GM21390 (cell line): Measurements from ENCODE around the gene TNNT3.

Source experiments
- ATAC-seq: cut with Tn5 transposase; IDR thresholded peaks from one replicate; pipeline ENCODE4 v1.9.1; 2021; ENCODE audit not compliant: unreplicated experiment

Gene TNNT3

GRCh38 chr11:1921574-1922141, 2.2 kb downstream of the TNNT3 start:
- no peak for ATAC-seq

DNA sequence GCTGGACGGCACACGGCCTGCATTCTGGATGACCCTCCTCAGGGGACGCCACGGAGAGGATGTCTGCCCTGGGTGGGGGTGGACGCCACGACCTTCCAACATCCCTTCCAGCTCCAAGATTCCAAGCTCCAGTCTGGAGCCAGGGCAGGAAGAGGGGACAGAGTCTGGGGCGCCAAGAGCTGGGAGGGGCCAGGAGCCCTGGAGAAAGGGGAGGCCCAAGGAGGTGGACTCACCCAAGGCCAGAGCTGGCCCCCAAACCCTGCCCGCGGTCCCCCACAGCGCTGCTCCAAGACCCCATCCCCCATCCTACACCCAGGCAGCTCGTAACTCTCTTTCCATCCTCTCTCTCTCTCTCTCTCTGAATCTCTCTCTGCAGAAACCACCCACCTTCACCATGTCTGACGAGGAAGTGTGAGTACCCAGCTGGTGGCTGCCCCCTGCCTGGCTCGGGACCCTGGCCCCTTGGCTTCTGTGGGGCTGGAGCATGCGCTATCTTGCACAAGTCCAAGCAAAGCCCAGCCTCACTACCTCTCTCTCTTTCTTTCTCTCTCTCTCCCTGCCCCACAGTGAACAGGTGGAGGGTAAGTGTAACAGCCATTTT, 3.1 kb downstream of the TNNT3 start:
- no peak for ATAC-seq

DNA sequence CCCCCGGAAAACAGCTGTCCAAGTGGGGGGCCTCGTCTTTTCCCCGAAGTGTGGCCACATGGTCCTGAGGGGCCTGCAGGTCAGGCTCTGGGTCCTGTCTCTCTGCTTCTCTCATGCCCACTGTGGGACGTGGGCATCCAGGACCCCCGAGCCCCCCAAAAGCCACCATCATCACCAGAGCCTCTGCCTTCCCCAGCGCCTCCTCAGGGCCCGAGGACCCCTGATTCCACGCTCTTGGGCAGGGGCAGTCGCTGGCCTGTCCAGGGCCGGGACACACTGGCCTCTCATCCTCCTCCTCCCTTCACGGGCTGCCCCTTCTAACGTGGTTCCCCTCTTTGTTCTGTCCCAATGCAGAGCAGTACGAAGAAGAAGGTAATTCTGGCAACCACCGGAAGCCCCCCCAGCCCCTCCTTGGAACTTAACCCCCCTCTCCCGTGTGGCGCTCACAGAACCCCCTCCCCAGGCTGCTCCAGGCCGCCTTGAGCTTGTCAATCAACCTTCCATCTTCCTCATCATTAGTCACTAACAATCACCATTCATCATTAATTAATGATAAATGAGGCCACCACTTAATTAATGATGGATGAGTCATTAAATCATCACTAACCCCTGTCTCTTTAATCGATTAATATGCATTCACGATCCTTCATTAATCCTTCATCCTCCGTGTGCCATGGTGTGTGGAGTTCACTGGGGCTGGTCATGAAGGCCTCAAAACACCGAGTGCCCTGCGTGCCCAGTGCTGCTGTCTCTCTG, 3.9 kb downstream of the TNNT3 start:
- ATAC-seq, result no peak

GRCh38 chr11:1924181-1924580, 4.7 kb downstream of the TNNT3 start:
- ATAC-seq, result no peak

- ATAC-seq, result no peak
Measured at GRCh38 chr11:1924646-1925372, 5.3 kb downstream of the TNNT3 start.

GRCh38 chr11:1925373-1926155, 6.1 kb downstream of the TNNT3 start:
- ATAC-seq, result no peak

DNA sequence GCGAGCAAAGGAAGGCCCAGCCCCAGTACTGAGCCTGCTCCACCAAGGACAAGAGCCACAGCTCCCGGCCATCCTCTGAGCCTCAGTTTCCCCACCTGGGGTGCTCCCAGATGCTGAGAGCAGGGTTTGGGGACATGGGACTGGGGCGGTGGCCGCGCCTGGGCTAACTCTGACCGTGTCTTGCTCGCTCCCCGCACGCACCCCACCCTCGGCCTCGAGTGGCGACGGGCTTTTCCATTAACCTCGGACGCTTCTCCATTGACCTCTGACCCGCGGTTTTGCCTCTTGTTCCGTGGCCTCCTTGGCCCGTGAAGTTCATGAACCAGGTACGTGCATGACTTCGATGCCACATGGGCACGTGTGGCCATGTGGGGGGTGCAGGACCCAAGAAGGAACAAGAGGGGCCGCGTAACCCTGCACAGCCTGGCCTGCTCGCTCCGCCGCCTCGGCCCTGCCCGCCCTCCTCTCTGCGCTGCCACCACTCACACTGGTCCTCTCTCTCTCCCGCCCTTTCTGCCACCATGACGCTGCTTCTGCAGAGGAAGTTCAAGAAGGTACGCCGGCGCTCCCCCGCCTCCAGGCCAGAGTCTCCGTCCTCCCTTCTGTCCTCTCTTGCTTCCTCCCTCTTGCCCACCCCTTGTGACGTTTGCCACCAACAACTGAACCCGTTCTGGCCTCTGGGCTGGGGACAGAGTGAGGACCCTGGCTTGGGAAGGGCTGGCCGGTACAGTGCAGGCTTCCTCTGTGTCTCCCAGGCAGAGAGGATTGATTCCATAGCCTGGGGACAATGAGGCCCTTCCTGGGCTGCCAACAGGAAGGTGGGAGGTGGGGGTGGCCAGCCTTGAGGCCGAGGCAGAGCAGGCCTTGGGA, 6.9 kb downstream of the TNNT3 start:
- no peak for ATAC-seq

GRCh38 chr11:1927026-1927847, 7.7 kb downstream of the TNNT3 start:
- ATAC-seq, result no peak

- ATAC-seq, result no peak
Measured at GRCh38 chr11:1927848-1928469, 8.5 kb downstream of the TNNT3 start.

DNA sequence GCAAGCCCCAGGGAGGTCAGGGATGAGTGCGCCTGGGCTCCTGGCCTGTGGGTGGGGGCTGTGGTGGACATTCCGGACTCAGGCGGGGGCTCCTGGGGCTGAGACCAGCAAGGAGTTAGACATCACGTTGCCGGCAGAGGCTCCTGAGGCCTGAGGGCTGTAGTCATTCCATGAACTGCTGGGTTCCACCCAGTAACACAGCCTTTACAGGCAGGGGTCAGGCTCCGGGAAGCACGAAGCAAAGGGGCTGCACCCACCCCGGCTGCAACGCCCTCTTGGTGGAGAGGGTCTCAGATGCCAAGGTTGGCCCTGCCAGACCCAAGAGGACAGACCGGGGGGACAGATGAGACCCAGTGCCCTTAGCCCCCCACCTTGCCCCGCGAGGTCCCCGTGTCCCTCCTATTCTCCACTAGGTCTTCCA, 9.0 kb downstream of the TNNT3 start:
- ATAC-seq, result no peak

DNA sequence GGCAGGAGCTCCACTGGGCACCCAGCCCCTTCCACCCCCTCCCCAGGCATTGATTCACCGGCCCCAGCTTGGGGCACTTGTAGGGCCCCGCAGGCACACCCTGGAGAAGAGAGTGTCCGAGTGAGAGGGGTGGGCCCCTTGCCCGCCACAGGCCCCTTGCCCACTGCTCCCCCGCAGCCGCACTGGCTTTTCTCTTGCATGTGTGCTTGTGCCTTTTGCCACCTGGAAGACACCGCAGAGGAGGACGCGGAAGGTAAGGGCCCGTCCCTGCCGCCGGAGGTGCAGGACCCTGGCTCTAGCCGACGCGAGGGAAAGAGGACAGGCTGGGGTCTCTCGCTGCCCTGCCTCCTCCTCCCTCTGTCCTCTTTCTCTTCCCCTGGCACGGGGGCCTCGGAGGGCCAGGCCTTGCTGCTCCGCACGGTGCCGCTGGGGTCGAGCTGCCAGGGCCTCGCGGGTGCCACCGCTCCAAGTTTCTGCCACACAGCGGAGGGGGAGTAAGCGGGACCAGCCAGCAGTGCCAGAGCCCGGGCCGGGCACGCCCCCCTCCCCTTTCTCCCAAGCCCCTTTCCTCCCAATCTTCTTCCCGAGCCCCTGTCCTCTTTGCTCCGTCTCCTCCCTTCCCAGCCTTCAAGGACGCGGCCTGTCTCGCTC, 9.5 kb downstream of the TNNT3 start:
- ATAC-seq, result no peak

GRCh38 chr11:1929621-1930461, 10.3 kb downstream of the TNNT3 start:
- ATAC-seq, result no peak

DNA sequence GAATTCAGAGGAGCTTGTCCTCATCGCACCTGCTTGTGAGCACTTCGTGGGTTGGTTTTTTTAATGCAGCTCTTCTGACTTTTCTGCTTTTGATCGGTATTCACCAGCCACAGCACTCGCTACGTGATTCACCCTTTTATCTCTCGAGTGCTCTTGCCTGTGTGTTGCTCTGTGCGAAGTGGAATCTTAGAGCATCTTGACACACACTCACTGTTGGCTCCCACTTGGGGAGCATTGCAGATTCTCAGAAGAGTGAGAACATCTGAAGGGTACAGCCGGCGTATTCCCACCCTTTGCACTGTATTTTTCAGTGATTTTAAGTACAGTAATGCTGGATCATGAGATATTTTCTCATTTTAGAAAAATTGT, 10.9 kb downstream of the TNNT3 start:
- no peak for ATAC-seq

DNA sequence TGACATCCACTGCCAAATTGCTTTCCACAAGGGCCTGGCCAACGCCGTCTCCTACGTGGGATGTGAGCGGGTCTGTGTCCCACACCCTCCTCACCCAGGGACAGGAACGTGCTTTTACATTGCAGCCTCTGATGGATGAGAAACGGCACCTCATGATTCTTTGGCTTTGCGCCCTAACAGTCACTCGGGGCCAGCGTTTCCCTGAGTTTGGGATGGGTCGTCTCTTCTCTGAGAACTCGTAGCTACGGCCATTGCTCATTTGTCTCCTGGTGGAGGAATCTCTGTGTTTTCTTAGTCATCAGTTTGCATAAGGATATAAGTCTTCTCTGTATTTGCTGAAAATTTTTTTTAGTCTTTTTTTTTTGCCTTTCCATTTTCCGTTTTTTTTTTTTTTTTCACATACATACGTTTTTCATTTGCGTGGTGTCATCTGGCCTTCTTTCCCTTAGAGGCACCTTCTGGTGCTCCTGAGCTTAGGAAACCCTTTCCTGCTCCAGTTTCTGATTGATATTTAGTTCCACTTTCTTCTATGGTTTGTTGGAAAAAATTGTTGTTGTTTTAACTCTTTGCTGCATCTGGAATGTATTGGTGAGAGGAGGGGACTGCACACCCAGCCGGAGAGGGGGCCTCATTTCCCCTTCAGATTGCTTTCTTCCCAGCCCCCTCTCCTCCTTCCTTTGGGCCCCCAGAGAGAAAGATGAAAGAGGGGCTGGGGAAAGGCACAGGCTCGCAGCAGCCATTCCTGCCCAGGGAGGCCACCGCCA, 12.0 kb downstream of the TNNT3 start:
- no peak for ATAC-seq

DNA sequence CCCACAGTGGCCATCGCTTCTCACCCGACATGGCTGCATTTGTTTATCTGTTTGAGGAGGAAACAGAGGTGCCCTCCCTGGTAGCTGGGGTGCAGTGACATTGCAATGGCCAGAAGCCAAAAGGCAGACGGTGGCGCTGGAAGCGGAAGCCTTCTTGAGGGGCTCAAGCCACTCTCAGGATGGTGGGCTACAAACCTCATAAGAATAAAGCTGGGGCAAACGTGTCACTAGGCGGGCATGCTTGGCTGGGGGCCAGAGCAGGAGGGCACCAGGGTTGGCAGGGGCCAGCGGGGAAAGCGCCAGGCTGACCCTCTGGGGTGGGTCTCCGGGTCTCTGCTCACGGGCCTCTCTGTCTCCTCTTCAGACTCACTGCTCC, 12.6 kb downstream of the TNNT3 start:
- ATAC-seq, result no peak

GRCh38 chr11:1932681-1933080, 13.2 kb downstream of the TNNT3 start:
- ATAC-seq, result no peak
